ENCODE measurements around the gene ARHGEF2. TPM values are rescaled to one million over a fixed set of nuclear protein-coding genes. Genes with fewer than 3 reads are reported as not detected.

ARHGEF2 gene
- total and polyA plus RNA-seq, 2 of the 13 experiments (the other 11 are each of a cell fraction or from before 2014, with no cell fraction given): 16.1 to 32.1 TPM

- TF ChIP-seq MNT (IDR thresholded peaks at IDR 0.05): peak; percentile 34; the same call in 1 of the 2 replicates
- no peak for TF ChIP-seq ZNF770 (CRISPR knock-in tag; IDR thresholded peaks at IDR 0.05)
- no peak for TF ChIP-seq ZFP1 (CRISPR knock-in tag; IDR thresholded peaks at IDR 0.05)
- no peak; the same call in 1 of the 2 replicates for TF ChIP-seq MLXIP (CRISPR knock-in tag; IDR thresholded peaks at IDR 0.05; ENCODE audit: borderline replicate concordance)
- peak; percentile 94 for TF ChIP-seq ZNF280B (CRISPR knock-in tag; IDR thresholded peaks at IDR 0.05; ENCODE audit: borderline replicate concordance)
- TF ChIP-seq HMGA1 (CRISPR knock-in tag; conservative IDR thresholded peaks at IDR 0.05): no peak
- TF ChIP-seq ATF1 (CRISPR knock-in tag; IDR thresholded peaks at IDR 0.05): peak; percentile 92
- peak; percentile 96 for TF ChIP-seq DRAP1 (CRISPR knock-in tag; IDR thresholded peaks at IDR 0.05)
- peak; percentile 54; the same call in 1 of the 2 replicates for TF ChIP-seq ZNF709 (CRISPR knock-in tag; IDR thresholded peaks at IDR 0.05)
- TF ChIP-seq E2F1 (CRISPR knock-in tag; IDR thresholded peaks at IDR 0.05): peak; percentile 89
- no peak; the same call in 1 of the 2 replicates for TF ChIP-seq SMAD3 (CRISPR knock-in tag; IDR thresholded peaks at IDR 0.05)
- TF ChIP-seq DMAP1 (CRISPR knock-in tag; IDR thresholded peaks at IDR 0.05): peak; percentile 96
- no peak for TF ChIP-seq ZNF556 (CRISPR knock-in tag; IDR thresholded peaks at IDR 0.05; ENCODE audit: borderline replicate concordance)
- 0 out of 2 replicates have a peak, but pooled peaks have one; percentile 58 for TF ChIP-seq ZNF784 (CRISPR knock-in tag; IDR thresholded peaks at IDR 0.05; ENCODE audit: borderline replicate concordance)
- TF ChIP-seq PAF1 (CRISPR knock-in tag; IDR thresholded peaks at IDR 0.05): no peak
- peak; percentile 86 for TF ChIP-seq NFYB (CRISPR knock-in tag; IDR thresholded peaks at IDR 0.05)
- TF ChIP-seq ZNF207 (IDR thresholded peaks at IDR 0.05; ENCODE audit: borderline replicate concordance): no peak
- no peak for TF ChIP-seq ZNF724P (CRISPR knock-in tag; IDR thresholded peaks at IDR 0.05; ENCODE audit: borderline replicate concordance)
- TF ChIP-seq CBFB (CRISPR knock-in tag; IDR thresholded peaks at IDR 0.05): peak; percentile 66; the same call in 1 of the 2 replicates
Observed at GRCh38 chr1:155934097-155934935, 44.0 kb downstream of the ARHGEF2 start, which contains the start of gene KHDC4 (continued).

Measured in HepG2 (cell line).